ENCODE results near the gene PRR7.
"Not testable (repeated sequence)": the region's sequence is repeated elsewhere in the genome, so short reads cannot be mapped to it uniquely, and the experiment has no call there.

PRR7 gene

GRCh38 chr5:177484902-177485549 lies 38.4 kb downstream of the PRR7 start:
- no peak for DNase-seq (ENCODE audit: low read depth)

GRCh38 chr5:177485753-177486152 lies 39.1 kb downstream of the PRR7 start:
- DNase-seq (ENCODE audit: low read depth) = not testable (repeated sequence)

- no peak for DNase-seq (ENCODE audit: low read depth)
These were observed 39.6 kb downstream of the PRR7 start for GRCh38 chr5:177486256-177486655.

DNA sequence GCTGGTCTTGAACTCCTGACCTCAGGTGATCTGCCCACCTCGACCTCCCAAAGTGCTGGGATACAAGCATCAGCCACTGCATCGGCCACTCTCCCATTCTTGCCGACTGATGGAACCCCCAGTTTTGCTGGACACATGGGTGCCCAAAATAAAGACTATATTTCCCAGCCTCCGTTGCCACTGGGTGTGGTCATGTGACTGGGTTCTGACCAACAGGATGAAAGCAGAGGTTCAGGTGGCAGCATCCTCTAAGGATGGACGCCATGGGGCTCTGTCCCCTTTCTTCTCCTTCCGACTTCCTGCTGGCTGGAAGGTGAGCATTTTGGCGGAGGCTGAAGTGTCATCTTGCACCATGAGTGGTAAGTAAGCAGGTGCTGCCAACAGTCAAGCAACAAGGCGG lies 40.5 kb downstream of the PRR7 start:
- DNase-seq (ENCODE audit: low read depth) = no peak

DNA sequence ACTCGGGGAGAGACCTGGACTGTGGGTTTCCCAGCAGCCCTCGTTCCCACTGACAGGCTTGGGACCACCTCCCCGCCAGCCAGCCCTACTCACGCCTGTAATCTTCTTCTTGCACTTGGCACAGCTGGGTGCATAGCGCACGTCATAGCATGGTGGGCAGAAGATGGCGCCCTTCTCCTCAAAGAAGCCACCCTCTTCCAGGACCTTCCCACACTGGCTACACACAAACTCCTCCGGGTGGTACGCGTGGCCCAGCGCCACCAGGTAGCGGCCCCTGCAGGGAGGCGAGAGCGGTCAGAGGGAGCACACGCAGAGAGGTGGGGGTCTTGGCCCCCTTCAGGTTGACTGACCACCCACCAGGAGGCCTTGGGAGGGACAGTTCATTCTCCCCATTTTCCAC lies 41.4 kb downstream of the PRR7 start:
- DNase-seq (ENCODE audit: low read depth) = no peak

DNA sequence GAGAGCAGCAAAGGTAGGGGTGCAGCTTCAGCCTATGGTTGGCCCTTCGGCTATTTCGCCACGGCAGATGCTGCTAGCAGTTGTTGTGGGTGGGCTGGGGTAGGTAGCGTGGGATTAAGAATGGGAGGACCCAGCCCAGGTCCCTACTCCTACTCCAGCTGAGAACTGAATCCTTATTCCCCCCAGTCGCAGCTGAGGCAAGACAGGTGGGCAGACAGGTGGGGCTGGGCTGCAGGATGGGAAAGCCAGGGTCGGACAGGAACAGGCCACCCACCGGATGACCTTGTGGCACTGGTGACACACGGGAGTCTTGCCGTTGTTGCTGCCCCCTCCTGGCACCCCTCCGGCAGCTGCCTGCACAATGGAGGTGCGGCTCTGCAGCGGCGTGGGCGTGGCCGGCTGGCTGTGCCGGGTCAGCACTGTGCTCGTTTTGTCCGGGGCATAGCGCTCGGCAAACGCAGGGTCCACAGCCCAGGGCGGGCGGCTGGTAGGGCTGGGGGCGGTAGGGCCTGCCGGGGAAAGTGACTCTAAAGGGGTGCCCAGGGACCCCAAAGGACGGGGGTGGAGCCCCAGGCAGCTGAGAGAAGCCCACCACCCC lies 42.6 kb downstream of the PRR7 start:
- no peak for DNase-seq (ENCODE audit: low read depth)

- no peak for DNase-seq (ENCODE audit: low read depth)
These were observed 43.8 kb downstream of the PRR7 start for GRCh38 chr5:177490311-177490991.

DNA sequence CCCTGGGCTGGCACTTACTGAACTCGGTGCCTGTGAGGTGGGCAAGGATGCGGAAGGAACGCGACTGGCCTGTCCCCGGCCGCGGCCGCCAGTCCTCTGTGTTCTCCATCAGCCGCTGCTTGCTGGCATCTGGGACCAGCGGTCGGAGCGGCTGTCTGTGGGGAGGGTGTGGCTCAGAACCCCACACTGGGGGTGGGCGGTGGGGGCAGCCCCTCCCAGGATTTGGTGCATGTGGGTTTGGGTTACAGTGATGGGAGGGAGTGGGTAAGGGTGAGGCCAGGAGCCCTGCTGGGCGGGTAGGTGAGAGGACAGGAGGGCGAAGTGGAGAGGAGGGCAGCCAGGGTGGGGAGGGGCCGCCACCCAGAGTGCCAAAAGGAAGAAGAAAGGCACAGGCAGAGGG lies 44.4 kb downstream of the PRR7 start:
- no peak for DNase-seq (ENCODE audit: low read depth)

- DNase-seq (ENCODE audit: low read depth) = no peak
These were observed 44.9 kb downstream of the PRR7 start for GRCh38 chr5:177491429-177491945.

DNA sequence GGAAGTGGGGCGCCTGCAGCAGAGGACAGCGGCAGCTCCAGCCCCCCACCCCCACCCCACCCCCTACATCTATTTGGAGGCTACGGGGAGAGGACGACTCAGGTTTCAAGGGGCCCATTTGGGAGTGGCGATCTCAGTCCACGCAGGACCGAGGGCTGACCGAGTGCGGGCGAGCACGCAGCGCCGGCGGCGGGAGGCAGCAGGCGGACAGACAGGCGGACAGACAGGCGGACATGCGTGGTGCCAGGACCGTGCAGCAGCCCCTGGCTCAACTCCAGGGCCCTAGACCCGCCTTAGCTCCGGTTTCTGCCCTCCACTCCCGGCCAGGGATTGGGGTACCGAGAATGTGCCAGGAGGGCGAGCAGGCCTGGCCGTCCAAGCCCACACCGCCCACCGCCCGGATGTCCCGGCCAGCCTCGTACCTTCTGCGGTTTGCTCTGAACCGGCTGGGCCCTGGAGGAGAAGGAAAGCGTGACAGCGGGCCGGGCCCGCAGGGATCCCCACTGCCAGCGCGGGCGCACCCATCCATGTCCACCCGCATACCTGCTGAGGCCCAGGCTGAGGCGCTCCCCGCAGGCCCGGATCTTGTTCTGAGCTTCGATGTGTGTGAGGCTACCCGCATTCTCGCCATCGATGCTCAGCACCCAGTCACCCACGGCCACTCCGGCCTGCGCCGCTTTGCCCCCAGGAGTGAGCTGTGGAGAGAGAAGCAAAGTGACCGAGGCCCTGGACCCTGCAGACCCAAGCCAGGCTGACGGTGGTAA lies 45.6 kb downstream of the PRR7 start:
- no peak for DNase-seq (ENCODE audit: low read depth)

DNA sequence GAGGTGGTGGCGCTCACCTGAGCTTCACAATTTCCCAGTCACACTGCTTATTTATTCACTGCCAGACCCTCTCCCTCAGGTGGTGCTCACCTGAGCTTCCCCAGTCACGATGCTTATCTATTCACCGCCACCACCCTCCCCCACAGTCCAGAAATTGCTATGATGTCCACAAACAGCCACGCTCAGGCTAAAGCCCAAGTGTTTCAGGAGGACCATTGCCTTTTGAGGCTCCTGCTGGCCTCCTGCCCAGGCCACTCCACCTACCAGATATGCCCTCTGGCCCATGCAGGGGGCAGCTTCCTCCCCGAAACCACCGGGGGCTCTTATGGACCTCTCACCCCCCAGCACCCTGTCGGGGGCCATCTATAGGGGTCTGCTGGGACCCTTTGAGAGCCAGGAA lies 46.2 kb downstream of the PRR7 start:
- DNase-seq (ENCODE audit: low read depth) = no peak

GRCh38 chr5:177493795-177494345 lies 47.3 kb downstream of the PRR7 start:
- no peak for DNase-seq (ENCODE audit: low read depth)

GRCh38 chr5:177494346-177495195 lies 48.0 kb downstream of the PRR7 start:
- DNase-seq (ENCODE audit: low read depth) = peak; percentile 87

DNA sequence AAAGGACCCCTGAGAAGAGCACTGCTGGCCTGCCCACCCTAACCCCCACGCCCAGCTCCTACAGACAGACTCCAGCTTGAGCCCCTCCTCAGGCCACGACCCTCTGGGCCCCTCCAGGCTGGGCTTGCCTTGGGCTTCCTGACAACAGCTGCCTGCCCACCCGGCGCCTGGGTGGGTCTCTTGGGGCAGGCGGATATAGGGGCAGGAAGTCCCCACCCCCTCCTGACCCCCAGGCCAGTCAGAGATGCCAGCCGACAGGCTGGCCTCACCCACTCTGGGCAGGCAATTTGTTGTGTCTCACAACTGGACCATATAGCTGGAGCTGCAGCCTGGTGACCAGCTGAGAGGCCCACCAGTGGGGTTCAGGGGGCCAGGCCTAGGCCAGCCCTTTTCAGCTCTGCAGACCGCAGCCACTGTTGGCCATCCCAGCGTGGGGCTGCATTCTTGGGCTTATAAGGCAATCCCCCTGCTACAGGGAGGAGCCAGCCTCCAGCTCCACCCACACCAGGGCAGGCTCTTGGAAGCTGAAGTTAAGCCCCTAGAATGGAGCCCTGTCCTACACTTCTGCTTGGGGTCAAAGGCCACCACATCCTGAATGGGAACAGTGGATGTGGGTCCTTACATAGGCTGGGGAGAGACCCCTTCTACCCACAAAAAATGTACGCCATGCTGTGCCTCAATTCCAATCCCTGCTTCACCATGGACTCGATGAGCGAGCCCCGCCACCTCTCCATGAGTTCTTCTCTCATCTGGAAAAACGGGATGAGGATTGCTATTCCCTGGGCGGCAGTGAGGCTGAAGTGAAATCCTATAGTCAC lies 48.8 kb downstream of the PRR7 start:
- DNase-seq (ENCODE audit: low read depth) = peak; percentile 96

DNA sequence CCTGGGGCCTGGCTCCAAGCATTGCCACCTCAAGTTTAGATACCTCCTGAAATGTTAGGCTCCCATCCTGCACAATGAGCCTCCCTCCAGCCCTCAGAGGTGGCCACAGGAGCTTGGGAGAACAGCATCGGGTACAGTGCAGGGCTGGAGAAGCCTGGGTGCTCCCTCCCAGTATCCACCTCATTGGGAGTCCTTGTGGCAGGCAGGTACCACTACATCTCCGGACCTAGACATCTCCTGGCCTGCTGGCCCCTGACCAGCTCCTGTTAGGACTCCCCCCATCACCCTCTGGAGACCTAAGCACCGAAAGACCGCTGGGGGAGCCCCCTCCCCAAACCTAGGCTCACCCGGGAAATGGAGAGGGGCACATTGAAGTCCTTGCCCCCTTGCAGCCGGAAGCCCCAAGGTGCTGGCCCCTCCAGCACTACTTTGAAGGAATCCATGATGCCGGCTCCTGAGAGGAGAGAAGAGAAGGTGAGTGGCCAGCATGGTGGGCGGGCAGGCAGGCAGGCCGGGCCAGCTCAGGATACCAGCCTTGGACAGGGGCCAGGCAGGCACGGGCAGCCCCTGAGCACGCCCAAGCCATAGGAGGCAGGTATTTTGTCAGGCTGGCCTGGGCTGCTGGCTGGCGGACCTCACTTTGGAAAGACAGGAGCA lies 49.6 kb downstream of the PRR7 start:
- DNase-seq (ENCODE audit: low read depth) = peak; percentile 70

- DNase-seq (ENCODE audit: low read depth) = peak; percentile 91
These were observed 50.2 kb downstream of the PRR7 start for GRCh38 chr5:177496727-177497291.

DNA sequence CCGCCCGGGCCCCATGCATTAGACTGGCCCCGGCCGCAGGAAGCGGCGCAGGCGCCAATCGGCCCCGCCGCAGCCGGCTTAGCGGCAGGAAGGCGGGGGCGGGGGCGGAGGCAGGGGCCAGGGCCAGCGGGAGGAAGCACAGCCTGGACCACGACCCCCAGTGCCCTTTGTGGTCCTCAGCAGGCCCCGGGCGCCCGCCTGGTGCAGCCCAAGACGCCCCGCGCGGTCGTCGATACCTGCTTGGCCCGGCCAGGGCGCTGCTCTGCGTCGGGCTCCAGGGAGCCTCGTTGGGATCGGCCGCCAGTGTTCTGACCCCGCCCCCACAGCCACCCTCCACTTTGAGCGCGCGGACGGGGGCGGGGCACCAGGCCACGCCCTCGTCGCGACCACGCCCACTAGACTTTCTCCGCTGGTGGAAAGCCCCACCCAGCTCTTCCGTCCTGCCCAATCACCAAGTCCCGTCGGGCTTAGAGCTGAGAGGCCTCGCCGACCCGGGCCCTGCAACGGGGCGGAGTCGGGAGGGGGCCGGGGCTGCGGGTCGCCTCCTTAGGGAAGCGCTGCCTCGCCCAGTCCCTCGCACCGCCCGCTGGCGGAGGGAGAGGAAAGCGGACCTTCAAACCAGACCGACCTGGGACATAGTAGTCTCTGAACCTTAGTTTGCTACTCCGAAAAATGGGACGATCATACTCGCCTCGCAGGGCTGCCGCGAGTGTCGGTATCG lies 50.8 kb downstream of the PRR7 start, which contains the start of gene PDLIM7:
Gene PDLIM7 (minus strand): TSS at position 313 of the 721 bp plus-strand sequence. CDS start 1,092 bp downstream, outside the sequence.
- peak; percentile 95 for DNase-seq (ENCODE audit: low read depth)

DNA sequence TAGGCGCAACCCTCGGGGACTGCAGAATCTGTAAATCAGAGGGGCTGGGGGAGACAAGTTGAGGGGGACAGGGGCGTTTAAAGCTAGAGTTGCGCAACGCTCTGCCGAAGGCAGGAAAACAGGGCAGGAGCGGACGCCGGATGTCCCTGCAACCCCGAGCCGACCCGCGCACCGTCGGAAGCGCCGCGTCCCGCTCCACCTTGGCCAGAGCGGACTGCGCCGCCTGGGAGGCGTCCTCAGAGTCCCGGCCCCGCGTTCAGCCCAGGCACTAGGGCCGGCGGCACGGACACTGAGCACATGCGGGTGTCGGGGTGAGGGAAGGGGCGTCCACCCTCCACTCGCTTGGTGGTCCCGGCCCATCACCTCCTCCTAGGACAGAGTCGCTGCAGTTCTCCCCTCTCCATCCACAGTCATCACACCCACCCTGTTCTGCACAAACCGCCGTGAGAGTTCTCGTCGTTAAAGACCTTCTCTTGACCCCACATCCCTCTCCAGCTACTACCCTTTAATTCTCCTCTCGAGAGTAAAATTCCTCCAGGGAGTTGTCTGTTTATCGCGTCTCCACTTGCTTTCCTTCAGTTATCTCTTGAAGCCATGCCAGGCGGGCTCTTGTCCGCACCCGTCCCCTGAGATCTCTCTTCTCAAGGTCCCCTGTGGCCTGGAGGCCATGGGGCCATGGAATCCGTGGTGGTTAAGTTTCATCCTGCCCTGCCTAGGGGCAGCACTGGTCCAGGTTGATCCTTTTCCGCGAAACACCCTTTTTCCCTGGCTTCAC lies 51.6 kb downstream of the PRR7 start:
- no peak for DNase-seq (ENCODE audit: low read depth)

Data from amniotic epithelial cell (primary cell).